HG03175 (cell line): ENCODE measurements around the gene SPDYE2.
A peak's percentile ranks its signal among the peaks of the same experiment; 100 is the strongest.
"Not testable (repeated sequence)": the region's sequence is repeated elsewhere in the genome, so short reads cannot be mapped to it uniquely, and the experiment has no call there.

Source experiments
- ATAC-seq: cut with Tn5 transposase; IDR thresholded peaks from one replicate; pipeline ENCODE4 v1.9.1; 2021; ENCODE audit warnings: mild to moderate bottlenecking, moderate library complexity; ENCODE audit not compliant: unreplicated experiment

The SPDYE2 gene

GRCh38 chr7:102535062-102535615 is 15.9 kb upstream of the SPDYE2 start:
- not testable (repeated sequence) for ATAC-seq

GRCh38 chr7:102540604-102541003 is 10.4 kb upstream of the SPDYE2 start:
- ATAC-seq: not testable (repeated sequence)

GRCh38 chr7:102542083-102542482 is 8.9 kb upstream of the SPDYE2 start:
- not testable (repeated sequence) for ATAC-seq

- ATAC-seq: not testable (repeated sequence)
Measured at GRCh38 chr7:102542771-102543170, 8.3 kb upstream of the SPDYE2 start.

DNA sequence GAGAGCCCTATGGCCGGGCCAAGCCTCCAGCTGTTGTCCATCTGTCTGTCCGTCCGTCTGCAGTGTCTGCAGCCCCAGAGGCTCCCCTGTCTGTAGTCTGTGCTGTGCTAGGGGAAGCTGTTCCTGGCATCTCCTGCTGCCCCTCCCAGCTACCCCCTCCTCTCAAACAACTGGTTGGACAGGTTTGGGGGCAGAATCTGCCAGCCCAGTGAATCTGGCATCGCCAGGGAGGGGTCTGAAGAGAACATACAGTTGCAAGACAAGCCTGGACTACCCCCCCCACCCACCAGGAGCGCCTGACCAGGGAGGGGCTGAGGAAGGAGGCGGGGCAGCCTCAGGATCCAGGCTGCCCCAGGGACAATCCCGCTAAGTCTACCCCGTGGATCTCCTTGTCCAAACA is 7.4 kb upstream of the SPDYE2 start, which contains the start of gene UPK3BL2:
UPK3BL2 (minus strand) TSS at position 101 of the 400 bp plus-strand sequence; CDS start at position 41, 60 bp downstream.
- not testable (repeated sequence) for ATAC-seq

DNA sequence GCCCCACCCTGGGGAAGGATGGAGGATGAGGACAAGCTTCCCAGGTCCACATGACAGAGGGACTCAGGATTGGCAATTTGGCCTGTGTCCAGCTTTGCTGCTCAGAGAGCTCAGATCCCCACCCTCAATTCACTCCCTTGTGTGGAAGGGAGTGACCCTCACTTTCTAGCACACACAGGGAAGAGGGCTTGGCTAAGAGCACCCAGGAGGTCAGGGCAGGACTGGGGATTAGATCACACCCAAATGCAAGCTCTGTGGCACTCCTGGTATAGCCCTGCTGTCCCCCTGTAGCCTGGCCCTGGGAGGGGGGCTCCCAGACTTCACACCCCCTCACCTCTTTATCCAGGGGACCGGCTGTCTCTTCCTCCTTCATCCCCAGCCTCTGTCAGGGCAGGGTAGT is 6.7 kb upstream of the SPDYE2 start:
- ATAC-seq: not testable (repeated sequence)

DNA sequence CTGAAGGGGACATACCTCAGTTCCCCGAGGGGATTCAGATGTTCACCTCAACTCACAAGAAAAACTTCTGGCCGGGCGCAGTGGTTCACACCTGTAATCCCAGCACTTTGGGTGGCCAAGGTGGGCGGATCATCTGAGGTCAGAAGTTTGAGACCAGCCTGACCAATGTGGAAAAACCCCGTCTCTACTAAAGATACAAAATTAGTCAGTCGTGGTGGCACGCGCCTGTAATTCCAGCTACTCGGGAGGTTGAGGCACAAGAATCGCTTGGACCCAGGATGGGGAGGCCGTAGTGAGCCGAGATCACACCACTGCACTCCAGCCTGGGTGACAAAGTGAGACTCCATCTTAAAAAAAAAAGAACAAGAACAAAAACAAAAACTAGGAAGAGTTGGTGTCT is 5.7 kb upstream of the SPDYE2 start:
- not testable (repeated sequence) for ATAC-seq

- peak; percentile 86 for ATAC-seq
Measured at GRCh38 chr7:102546353-102546752, 4.7 kb upstream of the SPDYE2 start.

DNA sequence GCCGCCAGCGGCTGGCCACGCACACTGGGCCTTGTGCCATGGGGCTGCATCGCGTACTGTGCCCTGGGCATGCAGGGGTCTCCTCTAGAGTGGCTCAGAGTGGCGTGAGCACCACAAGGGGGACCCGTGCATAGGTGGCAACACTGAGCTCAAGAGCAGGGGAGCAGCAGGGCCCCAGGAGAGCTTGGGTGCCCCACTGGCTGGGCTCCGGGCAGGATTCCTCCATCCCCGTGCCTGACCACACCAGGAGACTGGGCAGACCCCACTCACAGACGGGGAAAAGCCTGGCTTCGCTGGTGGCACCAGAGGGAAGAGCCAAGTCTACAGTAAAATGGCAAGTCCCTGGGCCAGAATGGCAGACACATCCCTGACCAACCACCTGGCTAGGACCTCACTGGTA is 17.6 kb downstream of the SPDYE2 start:
- not testable (repeated sequence) for ATAC-seq

- peak; percentile 96 for ATAC-seq
Measured at GRCh38 chr7:102572261-102573239, 21.5 kb downstream of the SPDYE2 start, which contains the start of gene POLR2J3. POLR2J3 (minus strand) TSS chr7:102572583; CDS start chr7:102572521, 62 bp downstream.

DNA sequence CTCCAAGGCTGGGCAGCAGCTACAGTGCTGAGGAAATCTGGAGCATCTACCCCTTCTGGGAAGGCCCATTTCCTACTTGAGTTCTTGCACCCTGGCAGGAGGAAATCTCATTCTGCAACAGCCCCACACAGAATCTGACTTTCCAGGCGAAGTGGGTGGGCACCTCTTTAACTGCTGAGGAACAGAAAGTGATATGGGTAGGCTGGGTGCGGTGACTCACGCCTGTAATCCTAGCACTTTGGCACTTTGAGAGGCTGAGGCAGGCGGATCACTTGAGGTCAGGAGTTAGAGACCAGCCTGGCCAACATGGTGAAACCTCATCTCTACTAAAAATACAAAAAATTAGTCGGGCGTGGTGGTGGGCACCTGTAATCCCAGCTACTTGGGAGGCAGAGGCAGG is 23.6 kb downstream of the SPDYE2 start:
- ATAC-seq: not testable (repeated sequence)

GRCh38 chr7:102576363-102576762 is 25.3 kb downstream of the SPDYE2 start:
- not testable (repeated sequence) for ATAC-seq

DNA sequence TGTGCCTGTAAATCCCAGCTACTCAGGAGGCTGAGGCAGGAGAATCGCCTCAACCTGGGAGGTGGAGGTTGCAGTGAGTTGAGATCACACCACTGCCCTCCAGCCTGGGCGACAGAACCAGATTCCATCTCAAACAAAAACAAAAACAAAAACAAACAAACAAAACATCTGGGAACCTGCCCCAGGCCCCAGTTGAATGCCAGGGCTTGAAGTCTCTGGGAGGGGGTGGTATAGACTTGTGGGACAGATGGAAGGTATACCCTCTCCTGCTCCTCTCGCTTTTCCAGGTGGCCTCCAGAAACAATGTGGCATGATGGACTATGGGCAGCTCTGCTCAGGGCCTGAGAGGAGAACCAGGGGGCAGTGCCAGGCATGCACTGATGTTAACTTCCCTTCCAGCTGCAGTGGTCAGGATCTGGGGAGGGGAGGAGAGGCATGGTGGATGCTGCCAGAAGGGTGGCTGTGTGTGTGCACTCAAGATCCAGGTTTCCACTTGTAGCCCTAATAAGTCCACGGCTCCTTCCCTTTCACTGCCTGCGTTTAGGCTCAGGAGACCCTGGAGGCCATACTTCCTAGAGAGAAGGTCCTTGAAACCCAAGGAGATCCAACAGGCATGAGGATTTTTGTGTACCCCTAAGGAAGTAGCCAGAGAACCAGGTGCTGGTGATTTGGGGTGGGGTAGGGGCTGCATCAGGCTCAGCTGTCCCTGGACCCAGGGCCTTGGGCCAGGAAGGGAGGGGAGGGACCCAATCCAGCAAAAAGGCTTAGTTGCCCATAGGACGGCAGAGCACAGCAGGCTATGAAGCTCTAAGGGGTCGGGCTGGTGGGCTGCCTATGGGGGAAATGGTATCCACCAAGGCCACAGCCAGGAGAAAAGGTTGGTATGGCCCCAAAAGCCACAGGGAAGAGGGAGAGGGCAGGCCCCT is 26.6 kb downstream of the SPDYE2 start:
- not testable (repeated sequence) for ATAC-seq

- ATAC-seq: not testable (repeated sequence)
Measured at GRCh38 chr7:102578486-102578885, 27.5 kb downstream of the SPDYE2 start.

- not testable (repeated sequence) for ATAC-seq
Measured at GRCh38 chr7:102581722-102582121, 30.7 kb downstream of the SPDYE2 start.

- not testable (repeated sequence) for ATAC-seq
Measured at GRCh38 chr7:102583495-102583894, 32.5 kb downstream of the SPDYE2 start.

GRCh38 chr7:102589857-102590256 is 38.8 kb downstream of the SPDYE2 start:
- ATAC-seq: peak; percentile 39

GRCh38 chr7:102592477-102593019 is 41.5 kb downstream of the SPDYE2 start:
- peak; percentile 56 for ATAC-seq

DNA sequence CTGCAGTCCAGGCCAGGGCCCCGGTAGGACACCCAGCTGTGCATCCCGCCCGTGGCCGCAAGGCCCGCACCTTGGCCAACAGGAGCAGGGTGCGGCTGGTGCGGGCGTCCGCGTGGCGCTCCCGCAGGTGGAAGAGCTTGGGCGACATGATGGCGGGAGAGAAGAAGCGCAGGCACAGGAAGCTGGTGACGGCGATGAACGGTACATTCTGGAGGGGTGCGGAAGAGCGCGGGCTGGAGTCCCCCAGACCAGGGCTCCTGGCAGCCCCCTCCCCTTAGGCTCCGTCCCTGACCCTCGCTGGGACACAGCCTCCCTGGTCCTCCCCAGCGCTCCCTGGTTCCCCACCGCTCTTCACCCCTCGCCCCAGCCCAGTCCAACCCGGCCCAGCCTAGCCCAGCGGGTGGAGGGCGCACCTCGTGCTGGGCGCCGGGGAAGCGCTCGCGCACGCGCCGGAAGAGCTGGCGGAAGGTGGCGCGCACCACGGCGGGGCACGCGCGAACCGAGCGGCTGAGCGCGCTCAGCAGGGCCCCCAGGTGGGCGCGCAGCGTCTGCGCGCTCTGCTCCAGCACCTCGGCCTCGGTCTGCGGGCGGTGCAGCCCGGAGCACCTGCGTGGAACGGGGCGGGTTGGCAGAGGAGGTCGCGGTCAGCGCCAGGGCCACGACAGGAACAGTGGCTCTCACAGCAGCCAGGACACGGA is 42.8 kb downstream of the SPDYE2 start:
- peak; percentile 64 for ATAC-seq

DNA sequence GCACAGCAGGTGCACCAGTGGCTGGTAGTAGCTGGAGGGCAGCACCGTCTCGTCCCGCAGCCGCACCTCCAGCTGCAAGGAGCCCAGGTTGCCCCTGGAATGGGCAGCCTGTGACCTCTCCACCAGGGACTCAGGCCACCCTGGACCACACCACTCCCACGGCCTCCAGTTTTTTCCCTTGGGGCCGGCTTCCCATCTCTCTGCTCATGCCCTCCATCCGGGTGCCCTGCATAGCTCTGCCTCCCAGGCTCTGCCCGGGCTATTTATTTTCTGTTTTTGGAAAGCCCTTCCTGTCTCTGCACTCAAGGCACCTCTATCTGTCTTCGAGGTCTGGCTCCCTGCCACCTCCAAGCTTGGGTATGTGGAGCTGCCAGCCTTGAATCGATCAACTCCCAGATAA is 45.0 kb downstream of the SPDYE2 start:
- ATAC-seq: not testable (repeated sequence)
